Measurements from ENCODE around the gene CD164L2.
A peak's percentile ranks its signal among the peaks of the same experiment; 100 is the strongest.
"Not testable (repeated sequence)": the region's sequence is repeated elsewhere in the genome, so short reads cannot be mapped to it uniquely, and the experiment has no call there.

The CD164L2 gene

DNA sequence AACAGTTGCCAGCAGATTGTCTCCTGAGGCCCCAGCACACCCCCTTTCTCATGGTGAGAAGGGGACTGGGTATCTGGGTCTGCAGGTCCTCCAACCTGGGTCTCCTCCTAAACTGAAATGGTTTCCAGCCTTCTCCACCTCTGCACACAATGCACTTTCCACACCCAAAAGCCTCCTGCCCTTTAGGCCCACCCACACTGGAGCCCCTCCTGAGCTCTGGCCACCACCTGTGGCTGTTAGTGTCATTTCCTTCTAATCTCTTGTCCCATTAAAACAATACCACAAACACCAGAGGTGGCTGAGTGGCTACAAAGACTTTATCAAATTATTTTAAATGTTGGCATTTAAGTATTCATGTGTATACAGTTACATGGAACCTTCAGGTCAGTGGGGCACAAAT lies 20.8 kb upstream of the CD164L2 start:
- no peak for DNase-seq

DNA sequence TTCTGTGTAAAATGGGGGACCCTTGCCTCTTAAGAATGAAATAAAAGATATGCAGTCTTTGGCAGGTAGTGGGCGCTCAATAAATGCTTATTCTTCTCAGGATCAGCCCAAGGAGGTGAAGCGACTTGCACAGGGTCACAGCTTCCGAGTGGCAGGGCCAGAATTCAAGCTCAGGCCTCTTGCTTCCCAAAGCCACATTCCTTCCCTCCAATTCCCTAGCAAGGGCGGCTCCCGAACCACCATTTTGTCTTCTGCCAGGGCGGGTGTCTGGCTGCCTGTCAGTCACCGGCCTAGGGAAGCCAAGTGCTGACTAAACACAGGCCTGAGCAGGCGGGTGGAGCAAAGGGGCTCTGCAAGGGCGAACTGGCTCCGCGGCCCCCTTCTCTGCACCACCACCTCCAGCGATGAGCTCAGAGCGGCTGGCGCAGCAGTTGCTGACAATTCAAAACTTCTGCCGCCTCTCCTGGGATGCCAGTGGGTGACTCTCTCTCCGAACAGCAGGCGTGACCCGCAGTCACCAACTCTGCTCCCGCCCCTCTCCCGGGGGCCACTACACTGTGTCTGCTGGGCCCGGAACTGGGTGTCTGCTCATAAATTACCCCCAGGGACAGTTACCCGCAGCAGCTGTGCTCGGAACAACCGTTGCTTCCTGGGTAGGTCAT lies 20.1 kb upstream of the CD164L2 start:
- peak; percentile 92 for DNase-seq

DNA sequence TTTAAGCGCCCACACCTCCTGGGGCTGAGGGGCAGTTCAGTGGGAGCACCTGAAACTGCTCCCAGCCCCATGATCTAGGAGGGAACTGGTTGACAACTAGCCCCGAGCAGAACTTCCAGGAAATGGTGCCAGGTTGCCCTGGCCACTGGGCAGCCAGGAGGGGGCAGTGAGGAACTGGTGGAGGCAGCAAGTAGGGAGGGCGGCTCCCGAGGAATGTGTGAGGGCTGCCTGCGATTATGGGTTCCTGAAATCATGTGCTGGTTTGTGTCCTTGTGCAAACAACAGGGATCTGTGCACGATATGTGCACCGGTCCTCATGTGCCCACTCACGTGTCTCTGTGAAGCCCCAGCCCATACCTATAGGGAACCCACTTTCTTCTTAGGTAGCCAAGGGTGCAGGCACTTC lies 19.2 kb upstream of the CD164L2 start:
- peak; percentile 77 for DNase-seq

DNA sequence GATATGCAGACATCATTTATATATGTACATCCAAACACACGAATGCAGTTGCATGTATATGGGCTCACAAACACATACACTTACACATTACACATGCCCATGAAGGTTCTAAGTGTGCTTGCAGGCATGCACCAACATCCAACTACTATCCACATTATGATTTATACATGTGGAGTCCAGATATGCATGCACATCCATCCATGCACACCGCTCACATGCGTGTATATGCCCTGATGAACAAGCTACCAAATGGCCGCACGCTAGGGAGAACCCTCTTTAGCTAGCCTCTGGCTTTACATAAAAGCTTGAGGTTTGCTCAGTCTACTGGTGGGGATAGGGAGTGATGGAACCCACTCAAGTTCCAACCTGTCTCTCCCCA lies 17.8 kb upstream of the CD164L2 start:
- DNase-seq = no peak

DNA sequence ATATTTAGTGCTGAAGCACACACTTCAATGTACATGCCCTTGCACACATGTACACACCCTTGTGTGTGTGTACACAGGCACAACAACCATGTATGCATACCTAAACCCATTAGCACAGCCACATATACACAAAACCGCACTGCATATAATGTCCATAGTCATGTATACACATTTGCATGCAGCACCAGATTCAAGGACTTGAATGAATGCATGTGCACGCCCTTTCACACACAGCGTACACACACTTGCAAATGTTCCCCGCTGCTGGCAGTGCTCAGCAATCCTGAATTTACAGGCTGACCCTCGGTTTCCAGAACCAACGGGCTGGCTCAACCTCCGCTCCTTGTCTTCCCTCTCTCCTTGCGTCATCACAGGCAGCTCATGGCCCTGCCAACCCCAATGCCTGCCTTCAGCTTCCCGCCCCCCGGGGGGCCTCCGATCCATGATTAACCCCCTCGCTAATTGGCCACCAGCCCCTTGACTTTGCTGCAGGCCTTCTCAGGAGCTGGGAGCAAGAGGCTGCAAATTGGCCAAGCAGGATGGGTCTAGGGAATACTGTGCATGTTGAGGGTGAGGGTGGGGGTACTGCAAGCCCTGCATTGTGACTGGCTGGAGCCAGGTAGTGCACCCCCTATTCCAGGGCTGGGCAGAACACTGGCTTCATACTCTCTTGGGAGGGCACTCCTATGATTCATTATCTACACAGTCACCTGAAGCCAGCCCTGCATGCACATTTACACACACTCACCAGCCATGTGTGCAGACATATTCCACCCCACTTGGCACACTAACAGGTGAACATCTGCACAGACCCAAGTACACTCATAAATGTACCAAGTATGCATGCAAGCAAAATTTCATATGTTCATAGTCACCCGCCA lies 17.2 kb upstream of the CD164L2 start:
- DNase-seq = no peak

DNA sequence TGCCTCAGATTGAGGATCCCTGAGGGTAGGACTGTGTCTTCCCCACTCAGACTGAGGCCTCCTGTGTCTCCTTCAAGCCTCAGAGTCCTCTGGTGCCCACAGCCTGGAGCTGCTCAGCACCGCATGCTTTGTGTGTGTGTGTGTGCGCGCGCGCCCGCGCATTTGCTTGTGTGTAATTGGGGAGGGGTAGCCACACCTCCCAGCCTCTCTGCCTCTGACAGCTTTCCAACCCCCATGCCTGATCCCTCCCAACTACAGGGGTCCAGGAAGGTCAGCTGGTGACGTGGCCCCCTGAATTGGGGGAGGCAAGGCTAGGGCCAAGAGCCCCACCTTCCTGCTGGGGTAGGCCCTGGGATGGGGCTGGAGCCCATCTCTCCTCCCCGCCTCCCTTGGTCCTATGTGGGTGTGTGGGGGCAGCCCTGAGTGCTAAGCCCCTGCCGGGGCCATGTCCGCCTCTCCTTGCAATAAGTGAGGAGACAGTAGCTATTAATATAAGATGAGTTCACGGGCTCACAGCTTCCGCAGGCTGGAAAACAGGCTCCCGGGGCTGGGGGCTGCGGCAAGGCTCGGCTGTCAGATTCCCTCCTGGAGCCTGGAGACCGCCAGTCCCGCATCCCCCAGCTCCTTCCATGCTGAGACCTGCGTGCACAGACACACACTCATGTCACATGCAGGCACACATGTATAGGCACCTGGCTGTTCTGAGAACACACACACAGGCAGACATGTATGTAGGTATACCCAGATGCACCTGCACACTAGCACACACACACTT lies 16.3 kb upstream of the CD164L2 start:
- DNase-seq = no peak

DNA sequence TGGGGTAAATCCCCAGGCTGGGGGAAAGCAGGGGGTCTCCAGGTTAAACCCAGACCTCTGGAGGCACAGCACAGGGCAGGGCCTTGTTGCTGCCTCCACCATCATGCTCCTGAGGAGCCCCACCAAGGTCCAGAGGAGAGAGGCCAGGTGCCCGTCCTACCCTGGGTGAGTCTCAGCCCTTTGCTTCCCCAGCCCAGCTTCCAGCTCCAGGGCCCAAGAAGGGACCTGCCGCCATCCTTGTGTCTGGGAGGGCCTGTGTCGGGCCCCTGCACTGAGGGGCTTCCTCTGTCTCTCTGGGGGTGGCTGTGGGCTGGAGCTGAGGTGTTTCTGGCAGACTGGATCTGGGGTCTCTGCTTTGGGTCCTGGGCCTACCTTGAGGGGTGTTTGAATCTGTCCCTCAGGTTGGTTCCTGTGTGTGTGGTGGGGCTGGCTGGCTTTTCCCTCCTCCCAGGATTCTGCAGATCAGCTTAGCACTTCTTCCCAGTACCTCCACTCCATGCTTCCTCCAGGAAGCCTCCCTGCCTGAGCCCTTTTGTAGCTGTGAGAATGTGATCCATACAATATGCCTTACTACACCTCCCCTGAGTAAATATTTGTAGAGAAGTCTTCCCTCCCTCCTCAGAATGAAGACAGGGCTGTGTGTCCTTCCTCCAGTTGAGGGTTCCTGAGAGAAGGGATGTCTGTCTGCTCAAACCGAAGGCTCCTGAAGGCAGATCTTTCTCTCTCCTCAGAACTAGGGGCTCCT lies 15.4 kb upstream of the CD164L2 start:
- no peak for DNase-seq

DNA sequence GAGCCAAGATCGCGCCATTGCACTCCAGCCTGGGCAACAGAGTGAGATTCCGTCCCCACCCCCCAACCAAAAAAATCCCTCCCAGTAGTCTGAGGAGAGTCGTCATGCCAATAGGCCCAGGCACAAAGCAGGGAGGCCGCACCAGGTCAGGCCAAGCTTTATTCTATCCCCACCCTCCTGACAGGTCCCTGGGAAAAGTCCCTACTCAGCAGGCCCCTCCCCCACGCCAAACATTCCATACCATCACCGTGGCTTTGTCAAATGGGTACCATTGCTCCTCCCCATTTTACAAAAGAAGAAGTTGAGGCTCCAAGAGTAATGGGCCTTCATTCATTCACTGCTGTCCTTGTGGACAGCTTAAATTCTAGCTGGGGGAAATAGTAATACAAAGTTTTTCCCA lies 14.6 kb upstream of the CD164L2 start:
- DNase-seq = no peak

DNA sequence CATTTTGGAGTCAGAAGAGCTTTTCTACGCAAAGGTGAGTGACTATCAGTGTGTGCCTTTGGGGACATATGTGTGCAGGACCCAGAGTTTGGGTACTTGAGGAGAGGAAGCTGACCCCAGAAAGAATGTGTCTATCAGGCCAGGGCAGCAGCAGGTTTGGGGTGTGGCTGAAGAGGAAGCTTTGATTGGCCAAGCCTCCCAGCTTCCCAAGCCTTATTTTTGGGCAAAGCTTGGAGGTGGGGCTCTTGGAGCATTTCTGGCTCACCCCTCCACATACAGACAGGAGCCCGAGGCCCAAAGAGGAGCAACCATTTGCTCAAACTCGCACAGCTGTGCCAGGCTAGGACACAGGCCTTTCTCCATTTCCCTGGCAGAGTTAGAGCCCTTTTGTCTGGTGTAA lies 14.0 kb upstream of the CD164L2 start:
- no peak for DNase-seq

DNA sequence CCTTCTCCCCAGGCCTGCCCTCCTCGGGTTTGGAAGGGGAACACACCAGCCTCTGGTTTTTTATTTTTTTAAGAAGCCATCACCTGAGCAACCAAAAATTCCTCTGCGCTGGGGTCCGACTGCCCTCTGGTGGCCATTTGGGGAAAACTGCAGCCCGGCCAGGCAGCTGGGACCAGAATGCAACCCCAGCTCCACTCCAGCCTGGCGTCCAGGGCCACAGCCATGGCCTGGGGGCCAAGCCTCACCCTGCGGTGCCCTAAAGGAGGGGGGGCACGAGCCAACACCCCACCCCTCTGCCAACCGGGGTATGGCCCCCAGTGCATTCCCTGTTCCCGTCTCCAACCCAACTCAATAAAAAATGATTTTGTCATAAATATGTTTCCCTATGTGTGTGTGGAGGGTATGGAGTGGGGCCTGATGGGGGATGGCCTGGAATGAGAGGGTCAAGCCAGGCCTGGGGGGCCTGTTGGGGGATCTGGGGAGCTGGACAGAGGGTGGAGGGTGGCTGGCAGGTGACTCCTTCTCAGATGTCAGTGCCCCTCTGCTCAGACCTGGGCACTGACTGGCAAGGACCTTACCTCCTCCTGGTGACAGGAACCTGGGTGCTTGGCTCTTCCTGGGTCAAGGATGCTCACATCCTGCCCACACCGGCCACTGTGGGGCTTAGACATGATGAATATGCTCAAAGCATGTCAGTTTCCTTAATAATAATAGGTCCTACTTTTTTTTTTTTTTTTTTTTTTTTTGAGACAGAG lies 12.5 kb upstream of the CD164L2 start:
- peak; percentile 84 for DNase-seq

DNA sequence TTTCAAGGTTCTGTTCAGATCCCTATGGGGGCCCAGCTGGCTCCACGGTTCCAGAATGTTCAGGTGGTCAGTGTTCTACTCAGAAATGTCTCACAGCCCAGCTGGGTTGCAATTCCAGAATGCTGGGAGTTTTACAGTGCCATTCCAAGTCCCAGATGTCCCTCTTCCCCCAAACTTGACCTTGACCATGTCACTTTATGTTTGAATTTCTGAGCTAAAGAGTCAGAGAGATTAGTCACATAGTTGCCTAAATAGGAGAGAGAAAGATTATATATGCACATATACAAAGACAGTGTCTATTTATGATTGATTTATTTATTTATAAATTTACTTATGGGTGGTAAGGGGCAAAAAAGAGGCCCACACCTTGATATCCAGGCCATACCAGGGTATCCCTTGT lies 11.8 kb upstream of the CD164L2 start:
- no peak for DNase-seq

DNA sequence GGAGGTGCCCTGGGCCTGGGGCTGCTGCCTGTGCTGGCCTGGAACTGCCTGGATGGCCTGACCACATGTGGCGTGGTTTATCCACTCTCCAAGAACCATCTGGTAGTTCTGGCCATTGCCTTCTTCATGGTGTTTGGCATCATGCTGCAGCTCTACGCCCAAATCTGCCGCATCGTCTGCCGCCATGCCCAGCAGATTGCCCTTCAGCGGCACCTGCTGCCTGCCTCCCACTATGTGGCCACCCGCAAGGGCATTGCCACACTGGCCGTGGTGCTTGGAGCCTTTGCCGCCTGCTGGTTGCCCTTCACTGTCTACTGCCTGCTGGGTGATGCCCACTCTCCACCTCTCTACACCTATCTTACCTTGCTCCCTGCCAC lies 11.1 kb upstream of the CD164L2 start:
- no peak for DNase-seq

DNA sequence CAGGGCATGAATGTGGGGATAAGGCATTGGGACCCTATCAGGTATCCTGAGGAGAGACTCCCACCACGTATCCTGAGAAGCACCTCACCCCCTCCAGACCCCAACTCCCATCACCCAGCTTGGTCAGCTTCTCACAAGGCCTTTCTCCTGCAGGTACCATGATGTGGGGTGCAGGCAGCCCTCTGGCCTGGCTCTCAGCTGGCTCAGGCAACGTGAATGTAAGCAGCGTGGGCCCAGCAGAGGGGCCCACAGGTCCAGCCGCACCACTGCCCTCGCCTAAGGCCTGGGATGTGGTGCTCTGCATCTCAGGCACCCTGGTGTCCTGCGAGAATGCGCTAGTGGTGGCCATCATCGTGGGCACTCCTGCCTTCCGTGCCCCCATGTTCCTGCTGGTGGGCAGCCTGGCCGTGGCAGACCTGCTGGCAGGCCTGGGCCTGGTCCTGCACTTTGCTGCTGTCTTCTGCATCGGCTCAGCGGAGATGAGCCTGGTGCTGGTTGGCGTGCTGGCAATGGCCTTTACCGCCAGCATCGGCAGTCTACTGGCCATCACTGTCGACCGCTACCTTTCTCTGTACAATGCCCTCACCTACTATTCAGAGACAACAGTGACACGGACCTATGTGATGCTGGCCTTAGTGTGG lies 10.6 kb upstream of the CD164L2 start:
- DNase-seq = no peak

DNA sequence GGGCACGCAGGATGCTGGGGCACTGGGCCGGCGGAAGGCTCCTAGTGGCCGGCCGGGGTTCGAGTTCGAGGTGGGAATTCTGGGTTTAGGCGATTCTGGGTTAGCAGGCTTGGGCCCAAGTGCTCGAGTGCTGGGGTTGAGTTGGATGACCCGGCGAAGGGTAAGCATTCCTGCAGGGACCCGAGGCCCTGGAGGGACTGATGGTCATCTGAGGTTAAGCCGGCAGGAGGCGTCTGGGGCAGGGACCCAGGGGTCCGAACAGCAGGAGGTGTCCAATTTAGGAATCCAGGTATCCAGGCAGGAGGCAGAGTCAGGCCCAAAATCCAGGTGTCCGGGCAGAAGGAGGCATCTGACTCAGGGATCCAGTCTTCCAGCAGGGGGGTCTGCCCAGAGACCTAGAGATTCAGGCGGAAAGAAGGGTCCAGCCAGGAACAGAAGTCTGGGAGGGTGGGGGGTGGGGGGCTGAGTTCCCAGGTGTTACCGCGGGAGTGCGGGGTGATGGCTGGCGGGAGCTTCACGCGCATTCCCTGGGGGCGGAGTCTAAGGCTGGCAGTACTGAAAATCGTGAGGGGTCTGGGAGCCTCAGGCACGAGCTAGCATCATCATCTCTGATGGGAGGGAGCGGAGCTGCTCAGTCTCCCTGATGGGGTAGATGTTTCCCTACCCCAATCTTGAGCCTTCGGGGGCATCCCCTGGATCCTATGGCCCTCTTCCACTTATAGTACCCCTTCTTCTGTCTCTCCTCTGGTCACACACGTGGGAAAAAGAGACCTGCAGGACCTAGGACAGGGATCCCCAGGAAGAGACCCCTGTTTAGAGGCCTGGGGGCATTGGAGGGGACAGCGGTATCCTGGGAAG lies 9.9 kb upstream of the CD164L2 start:
- no peak for DNase-seq

DNA sequence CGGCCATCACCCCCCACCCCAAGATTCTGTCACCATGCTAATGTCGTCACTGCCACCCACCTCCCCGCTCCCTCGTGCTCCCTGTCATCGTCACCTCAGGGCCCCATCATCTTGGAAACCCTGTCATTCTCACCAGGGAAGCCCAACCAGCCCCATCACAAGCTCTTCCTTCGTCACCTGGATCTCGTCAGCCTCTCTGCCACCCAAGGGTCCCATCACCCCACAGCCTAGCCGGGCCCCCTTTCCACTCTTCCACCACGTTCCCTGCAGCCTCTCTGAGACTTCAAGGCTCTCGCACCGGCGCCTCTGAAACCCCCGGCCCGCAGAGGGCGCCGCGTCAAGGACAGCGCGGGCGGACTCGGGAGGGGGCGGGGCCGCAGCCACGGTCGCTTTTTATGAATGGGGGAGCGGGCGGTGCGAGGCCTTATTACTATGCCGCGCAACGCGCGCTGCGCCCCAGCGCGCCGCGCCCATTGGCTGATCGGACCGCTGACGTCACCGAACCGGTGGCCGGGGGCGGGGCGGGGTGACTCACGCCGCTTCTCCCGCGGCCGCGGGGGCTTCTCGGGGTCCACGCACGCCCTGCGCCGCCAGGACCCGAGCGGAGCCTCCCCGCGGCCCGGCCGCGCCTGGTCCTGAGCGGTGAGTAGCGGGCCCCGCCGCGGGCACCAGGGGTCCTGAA lies 9.1 kb upstream of the CD164L2 start, which contains the start of gene GPR3:
Gene GPR3, plus strand, starts transcription at position 527 of the 682 bp plus-strand sequence. CDS start 1,177 bp downstream, outside the sequence.
- peak; percentile 93 for DNase-seq

DNA sequence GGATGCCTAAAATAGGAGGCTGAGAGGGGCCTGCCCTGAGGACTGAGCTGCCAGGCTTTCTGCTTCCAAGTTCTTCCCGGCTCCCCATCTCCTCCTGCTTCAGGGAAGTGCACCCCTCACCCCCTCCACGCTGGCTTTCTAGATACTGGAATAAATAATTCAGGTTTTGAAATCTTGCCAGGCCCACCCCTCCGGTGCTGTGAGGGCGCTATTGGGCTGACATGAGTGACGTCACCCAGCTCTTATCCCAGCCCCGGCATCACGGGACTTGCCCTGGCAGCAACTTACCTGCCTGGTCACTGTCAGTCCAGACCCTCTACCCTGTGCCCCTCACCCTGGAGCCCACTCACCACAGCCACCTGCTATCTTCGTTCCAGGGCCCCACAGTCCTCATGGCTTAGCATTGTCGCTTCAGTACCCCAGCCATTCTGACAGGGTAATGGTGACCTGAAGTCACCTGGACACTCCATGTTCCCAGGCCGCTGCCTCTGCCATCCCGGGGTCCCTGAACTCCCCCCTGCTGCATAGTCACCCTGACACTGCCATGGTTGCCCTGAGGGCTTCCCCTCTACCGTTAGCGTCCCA lies 8.5 kb upstream of the CD164L2 start:
- DNase-seq = peak; percentile 62

DNA sequence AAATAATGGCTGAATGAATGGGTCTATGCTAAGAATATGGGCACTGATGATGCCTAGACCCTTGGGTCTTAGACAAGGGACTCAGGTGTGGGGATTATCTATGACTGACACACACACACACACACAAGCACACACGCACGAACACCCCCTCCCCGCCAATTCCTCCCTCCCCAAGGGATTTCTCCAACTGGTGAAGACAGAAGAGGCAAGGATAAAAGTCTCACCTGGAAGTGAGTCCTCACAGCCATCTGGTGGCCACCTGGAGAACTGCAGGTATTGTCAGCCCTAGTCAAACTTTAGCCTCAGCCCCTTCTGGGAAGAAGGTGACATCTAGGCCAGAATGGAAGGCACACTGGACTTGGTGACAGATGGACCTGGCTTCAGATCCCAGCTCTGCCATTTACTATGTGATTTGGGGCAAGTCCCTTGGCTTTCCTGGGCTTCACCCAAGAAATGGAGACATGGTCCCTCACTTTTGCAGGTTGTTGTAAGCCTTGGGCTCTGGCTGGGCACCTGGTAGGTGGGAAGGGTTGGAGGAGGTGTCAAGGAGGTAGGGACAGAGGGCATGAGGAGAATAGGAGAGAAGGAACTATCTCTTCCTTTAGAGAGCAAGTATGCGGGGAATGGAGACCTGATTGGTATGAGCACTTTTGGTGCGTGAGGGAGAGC lies 5.3 kb upstream of the CD164L2 start:
- DNase-seq = no peak

DNA sequence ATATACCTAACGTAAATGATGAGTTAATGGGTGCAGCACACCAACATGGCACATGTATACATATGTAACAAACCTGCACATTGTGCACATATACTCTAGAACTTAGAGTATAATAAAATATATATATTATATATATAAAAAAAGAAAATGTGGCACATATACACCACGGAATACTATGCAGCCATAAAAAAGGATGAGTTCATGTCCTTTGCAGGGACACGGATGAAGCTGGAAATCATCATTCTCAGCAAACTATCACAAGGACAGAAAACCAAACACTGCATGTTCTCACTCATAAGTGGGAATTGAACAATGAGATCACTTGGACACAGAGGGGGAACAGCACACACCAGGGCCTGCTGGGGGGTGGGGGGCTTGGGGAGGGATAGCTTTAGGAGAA lies 1.7 kb upstream of the CD164L2 start:
- not testable (repeated sequence) for DNase-seq

DNA sequence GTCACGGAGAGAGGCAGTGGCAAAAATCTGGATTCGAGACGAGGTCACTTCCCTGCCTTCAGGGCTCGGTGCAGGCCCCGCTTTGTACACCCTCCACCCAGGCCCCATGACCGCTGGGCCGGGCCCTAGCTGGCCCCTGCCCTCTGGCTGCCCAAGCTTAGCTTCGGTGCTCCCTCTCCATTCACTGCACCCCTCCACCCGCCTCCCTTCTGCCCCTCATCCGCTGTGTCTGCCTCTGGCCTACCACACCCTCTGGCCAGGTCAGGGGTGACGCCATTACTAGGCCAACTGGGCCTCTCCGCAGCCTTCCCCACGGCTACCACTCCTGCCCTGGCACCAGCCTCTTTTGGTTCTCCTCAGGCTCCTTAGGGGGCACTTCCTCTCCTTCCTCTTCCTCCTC lies 528 bp upstream of the CD164L2 start:
- DNase-seq = no peak
